GM19099 (cell line): Measurements from ENCODE around the gene PCDHA13.
"Not testable (repeated sequence)": the region's sequence is repeated elsewhere in the genome, so short reads cannot be mapped to it uniquely, and the experiment has no call there.

Source experiments
- POLR2A ChIP-seq: IDR thresholded peaks from 3 replicates; pipeline ENCODE4 v1.6.1; 2011; ENCODE audit warnings: low read depth; ENCODE audit not compliant: insufficient read length; ENCODE audit errors: extremely low read depth

PCDHA13 gene, protein sequence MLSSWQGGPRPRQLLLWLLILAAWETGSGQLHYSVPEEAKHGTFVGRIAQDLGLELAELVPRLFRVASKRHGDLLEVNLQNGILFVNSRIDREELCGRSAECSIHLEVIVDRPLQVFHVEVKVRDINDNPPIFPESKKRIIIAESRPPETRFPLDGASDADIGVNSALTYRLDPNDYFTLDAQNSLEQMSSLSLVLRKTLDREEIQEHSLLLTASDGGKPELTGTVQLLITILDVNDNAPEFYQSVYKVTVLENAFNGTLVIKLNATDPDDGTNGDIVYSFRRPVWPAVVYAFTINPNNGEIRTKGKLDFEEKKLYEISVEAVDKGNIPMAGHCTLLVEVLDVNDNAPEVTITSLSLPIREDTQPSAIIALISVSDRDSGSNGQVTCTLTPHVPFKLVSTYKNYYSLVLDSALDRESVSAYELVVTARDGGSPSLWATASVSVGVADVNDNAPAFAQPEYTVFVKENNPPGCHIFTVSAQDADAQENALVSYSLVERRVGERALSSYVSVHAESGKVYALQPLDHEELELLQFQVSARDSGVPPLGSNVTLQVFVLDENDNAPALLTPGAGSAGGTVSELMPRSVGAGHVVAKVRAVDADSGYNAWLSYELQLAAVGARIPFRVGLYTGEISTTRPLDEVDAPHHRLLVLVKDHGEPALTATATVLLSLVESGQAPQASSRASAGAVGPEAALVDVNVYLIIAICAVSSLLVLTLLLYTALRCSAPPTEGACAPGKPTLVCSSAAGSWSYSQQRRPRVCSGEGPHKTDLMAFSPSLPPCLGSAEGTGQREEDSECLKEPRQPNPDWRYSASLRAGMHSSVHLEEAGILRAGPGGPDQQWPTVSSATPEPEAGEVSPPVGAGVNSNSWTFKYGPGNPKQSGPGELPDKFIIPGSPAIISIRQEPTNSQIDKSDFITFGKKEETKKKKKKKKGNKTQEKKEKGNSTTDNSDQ

DNA sequence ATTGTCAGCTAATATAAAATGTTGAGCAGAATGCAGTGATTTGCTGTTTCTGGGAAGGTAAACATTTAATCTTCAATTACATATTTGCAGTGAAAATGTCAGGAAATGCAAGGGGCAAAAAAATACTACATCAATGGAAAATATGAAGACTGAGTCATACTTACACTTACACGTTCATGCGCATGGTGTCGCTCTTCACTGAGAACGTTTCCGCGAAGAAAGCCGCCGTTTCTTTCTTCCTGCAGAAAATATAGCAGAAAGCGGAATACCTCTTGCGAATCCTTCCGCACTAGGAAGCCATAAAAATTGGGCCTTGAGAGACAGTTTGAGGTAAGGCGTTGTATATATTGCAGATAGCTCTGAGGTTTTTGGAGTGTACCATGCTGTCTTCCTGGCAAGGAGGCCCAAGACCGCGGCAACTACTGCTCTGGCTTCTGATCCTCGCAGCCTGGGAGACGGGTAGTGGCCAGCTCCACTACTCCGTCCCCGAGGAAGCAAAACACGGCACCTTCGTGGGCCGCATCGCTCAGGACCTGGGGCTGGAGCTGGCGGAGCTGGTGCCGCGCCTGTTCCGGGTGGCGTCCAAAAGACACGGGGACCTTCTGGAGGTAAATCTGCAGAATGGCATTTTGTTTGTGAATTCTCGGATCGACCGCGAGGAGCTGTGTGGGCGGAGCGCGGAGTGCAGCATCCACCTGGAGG is at the start of gene PCDHA13:
Gene PCDHA13 (plus strand): TSS at position 236 of the 702 bp plus-strand sequence. CDS start 145 bp downstream, at position 381.
- no peak for TF ChIP-seq POLR2A

DNA sequence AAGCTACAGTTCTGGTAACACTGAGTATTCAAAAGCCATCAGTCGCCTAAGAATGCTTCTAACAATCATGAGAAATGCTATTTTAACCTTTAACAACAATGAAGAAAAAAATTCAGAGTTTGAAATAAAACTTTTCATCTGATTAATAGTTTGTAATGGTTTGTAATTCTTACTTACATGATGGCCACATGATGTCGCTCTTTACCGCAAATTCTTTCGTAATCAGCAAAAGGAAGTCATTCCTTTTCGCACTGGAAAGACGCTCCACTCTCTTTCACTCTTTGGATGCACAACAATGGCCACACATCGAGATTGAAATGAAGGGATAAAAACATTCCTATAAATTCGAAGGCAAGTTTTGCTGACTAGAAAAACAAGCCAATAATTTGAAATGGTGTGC is 47.9 kb upstream of the PCDHA13 start, which contains the start of gene PCDHA7:
Gene PCDHA7 (plus strand): TSS at position 277 of the 400 bp plus-strand sequence. CDS start 115 bp downstream, at position 392.
- no peak for TF ChIP-seq POLR2A

GRCh38 chr5:140835622-140836510 is 46.1 kb upstream of the PCDHA13 start:
- TF ChIP-seq POLR2A, result no peak

DNA sequence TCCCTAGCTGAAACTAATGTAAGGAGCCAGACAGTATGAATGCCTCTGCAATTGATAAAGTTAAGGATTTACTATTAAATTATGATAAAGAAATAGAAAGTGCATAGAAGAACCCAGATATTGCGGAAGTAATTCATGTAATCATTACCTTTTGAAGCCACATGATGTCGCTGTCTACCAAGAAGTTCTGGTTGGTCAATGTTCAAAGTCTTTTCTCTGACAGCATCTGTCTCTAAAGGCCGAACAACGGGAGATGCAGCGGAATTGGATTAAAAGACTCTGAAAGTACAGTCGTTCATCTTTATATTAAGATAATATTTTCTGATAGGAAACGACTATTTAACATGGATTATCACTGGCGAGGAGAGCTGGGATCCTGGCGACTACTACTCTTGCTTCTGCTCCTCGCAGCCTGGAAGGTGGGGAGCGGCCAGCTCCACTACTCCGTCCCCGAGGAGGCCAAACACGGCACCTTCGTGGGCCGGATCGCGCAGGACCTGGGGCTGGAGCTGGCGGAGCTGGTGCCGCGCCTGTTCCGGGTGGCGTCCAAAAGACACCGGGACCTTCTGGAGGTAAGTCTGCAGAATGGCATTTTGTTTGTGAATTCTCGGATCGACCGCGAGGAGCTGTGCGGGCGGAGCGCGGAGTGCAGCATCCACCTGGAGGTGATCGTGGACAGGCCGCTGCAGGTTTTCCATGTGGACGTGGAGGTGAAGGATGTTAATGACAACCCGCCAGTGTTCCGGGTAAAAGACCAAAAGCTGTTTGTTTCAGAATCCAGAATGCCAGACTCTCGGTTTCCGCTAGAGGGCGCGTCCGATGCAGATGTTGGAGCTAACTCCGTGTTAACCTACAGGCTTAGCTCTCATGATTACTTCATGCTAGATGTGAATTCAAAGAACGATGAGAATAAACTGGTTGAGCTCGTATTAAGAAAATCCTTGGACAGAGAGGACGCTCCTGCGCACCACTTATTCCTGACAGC is 40.7 kb upstream of the PCDHA13 start, which contains the start of gene PCDHA8:
Gene PCDHA8 (plus strand): TSS at position 210 of the 985 bp plus-strand sequence. CDS start 135 bp downstream, at position 345.
- TF ChIP-seq POLR2A, result no peak

GRCh38 chr5:140842798-140843733 is 38.9 kb upstream of the PCDHA13 start:
- no peak for TF ChIP-seq POLR2A

- TF ChIP-seq POLR2A, result not testable (repeated sequence)
These were observed 33.5 kb upstream of the PCDHA13 start, which contains the start of gene PCDHA9 for GRCh38 chr5:140848139-140849102. Gene PCDHA9 (plus strand): TSS chr5:140848382. CDS start chr5:140848496, 114 bp downstream.

DNA sequence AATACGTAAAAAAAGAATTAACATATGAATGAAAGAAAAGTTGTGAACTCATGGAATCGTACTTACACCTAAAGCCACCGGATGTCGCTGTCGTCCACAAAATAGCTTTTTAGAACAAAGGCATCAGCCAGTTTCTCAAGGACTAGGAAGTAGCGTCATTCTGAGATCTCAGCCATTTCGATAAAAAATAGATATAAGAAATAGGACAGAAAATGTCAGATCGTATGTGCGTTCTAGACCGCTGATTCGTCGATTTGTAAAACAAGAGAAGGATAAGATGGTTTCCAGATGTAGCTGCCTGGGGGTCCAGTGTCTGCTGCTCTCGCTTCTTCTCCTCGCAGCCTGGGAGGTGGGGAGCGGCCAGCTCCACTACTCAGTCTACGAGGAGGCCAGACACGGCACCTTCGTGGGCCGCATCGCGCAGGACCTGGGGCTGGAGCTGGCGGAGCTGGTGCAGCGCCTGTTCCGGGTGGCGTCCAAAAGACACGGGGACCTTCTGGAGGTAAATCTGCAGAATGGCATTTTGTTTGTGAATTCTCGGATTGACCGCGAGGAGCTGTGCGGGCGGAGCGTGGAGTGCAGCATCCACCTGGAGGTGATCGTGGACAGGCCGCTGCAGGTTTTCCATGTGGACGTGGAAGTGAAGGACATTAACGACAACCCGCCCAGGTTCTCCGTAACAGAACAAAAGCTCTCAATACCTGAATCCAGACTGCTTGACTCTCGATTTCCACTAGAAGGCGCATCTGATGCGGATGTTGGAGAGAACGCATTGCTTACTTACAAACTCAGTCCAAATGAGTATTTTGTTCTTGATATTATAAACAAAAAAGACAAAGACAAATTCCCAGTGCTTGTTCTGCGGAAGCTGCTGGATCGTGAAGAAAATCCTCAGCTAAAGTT is 25.9 kb upstream of the PCDHA13 start, which contains the start of gene PCDHA10:
Gene PCDHA10 (plus strand): TSS at position 126 of the 903 bp plus-strand sequence. CDS start 152 bp downstream, at position 278.
- no peak for TF ChIP-seq POLR2A

- no peak for TF ChIP-seq POLR2A
These were observed 24.5 kb upstream of the PCDHA13 start for GRCh38 chr5:140857177-140857986.

GRCh38 chr5:140857987-140858240 is 24.0 kb upstream of the PCDHA13 start:
- no peak for TF ChIP-seq POLR2A
